ENCODE measurements around the gene CARD6.
A peak's percentile ranks its signal among the peaks of the same experiment; 100 is the strongest.
"Not testable (repeated sequence)": the region's sequence is repeated elsewhere in the genome, so short reads cannot be mapped to it uniquely, and the experiment has no call there.

The CARD6 gene

GRCh38 chr5:40841068-40841805, at the start of gene CARD6:
TSS of gene CARD6 (plus strand) at chr5:40841367. CDS start at chr5:40841383, 16 bp downstream.
- DNase-seq (ENCODE audit: low read depth in 1 of 2, low spot score in 1 of 2), result no peak
- TF ChIP-seq JUND (IDR thresholded peaks at IDR 0.05; ENCODE audit: low read depth), result no peak
- in situ Hi-C loops (cut with HindIII; ENCODE audit: low pct_unique_long_range_greater_than_20kb, low sequenced_read_pairs), result no loop called here

GRCh38 chr5:40791715-40792139, 49.4 kb upstream of the CARD6 start:
- in situ Hi-C loops (cut with HindIII; ENCODE audit: low pct_unique_long_range_greater_than_20kb, low sequenced_read_pairs), result no loop called here
- peak in 1 of 2 experiments; percentile 51 for DNase-seq (ENCODE audit: low read depth in 1 of 2, low spot score in 1 of 2)

GRCh38 chr5:40792691-40793090, 48.5 kb upstream of the CARD6 start:
- in situ Hi-C loops (cut with HindIII; ENCODE audit: low pct_unique_long_range_greater_than_20kb, low sequenced_read_pairs); DNase-seq (ENCODE audit: low read depth in 1 of 2, low spot score in 1 of 2): not testable (repeated sequence)

More at GRCh38 chr5:40791715-40792139, 49.4 kb upstream of the CARD6 start:
- TF ChIP-seq JUND (IDR thresholded peaks at IDR 0.05; ENCODE audit: low read depth), result no peak

- DNase-seq (ENCODE audit: low read depth in 1 of 2, low spot score in 1 of 2); in situ Hi-C loops (cut with HindIII; ENCODE audit: low pct_unique_long_range_greater_than_20kb, low sequenced_read_pairs): not testable (repeated sequence)
These were observed 46.8 kb upstream of the CARD6 start for GRCh38 chr5:40794340-40794739.

GRCh38 chr5:40794877-40795276, 46.3 kb upstream of the CARD6 start:
- DNase-seq (ENCODE audit: low read depth in 1 of 2, low spot score in 1 of 2); in situ Hi-C loops (cut with HindIII; ENCODE audit: low pct_unique_long_range_greater_than_20kb, low sequenced_read_pairs): not testable (repeated sequence)

- peak in 1 of 2 experiments; percentile 9 for DNase-seq (ENCODE audit: low read depth in 1 of 2, low spot score in 1 of 2)
- TF ChIP-seq JUND (IDR thresholded peaks at IDR 0.05; ENCODE audit: low read depth), result no peak
- in situ Hi-C loops (cut with HindIII; ENCODE audit: low pct_unique_long_range_greater_than_20kb, low sequenced_read_pairs), result no loop called here
These were observed 44.7 kb upstream of the CARD6 start for GRCh38 chr5:40796487-40796889.

GRCh38 chr5:40797273-40798011, 43.7 kb upstream of the CARD6 start:
- in situ Hi-C loops (cut with HindIII; ENCODE audit: low pct_unique_long_range_greater_than_20kb, low sequenced_read_pairs), result no loop called here
- peak; percentile 44 to 70 for DNase-seq (ENCODE audit: low read depth in 1 of 2, low spot score in 1 of 2)
- TF ChIP-seq JUND (IDR thresholded peaks at IDR 0.05; ENCODE audit: low read depth), result no peak

GRCh38 chr5:40798012-40798800, 43.0 kb upstream of the CARD6 start, which contains the start of gene PRKAA1:
TSS of gene PRKAA1 (minus strand) at chr5:40798374. CDS start at chr5:40798189, 185 bp downstream.
- DNase-seq (ENCODE audit: low read depth in 1 of 2, low spot score in 1 of 2), result peak; percentile 80 to 90
- no peak for TF ChIP-seq JUND (IDR thresholded peaks at IDR 0.05; ENCODE audit: low read depth)
- in situ Hi-C loops (cut with HindIII; ENCODE audit: low pct_unique_long_range_greater_than_20kb, low sequenced_read_pairs), result no loop called here

- DNase-seq (ENCODE audit: low read depth in 1 of 2, low spot score in 1 of 2), result peak in 1 of 2 experiments; percentile 38
- in situ Hi-C loops (cut with HindIII; ENCODE audit: low pct_unique_long_range_greater_than_20kb, low sequenced_read_pairs), result no loop called here
- no peak for TF ChIP-seq JUND (IDR thresholded peaks at IDR 0.05; ENCODE audit: low read depth)
These were observed 42.4 kb upstream of the CARD6 start for GRCh38 chr5:40798801-40799210.

GRCh38 chr5:40799258-40799657, 41.9 kb upstream of the CARD6 start:
- in situ Hi-C loops (cut with HindIII; ENCODE audit: low pct_unique_long_range_greater_than_20kb, low sequenced_read_pairs), result no loop called here
- DNase-seq (ENCODE audit: low read depth in 1 of 2, low spot score in 1 of 2), result no peak
- no peak for TF ChIP-seq JUND (IDR thresholded peaks at IDR 0.05; ENCODE audit: low read depth)

- no peak for DNase-seq (ENCODE audit: low read depth in 1 of 2, low spot score in 1 of 2)
- in situ Hi-C loops (cut with HindIII; ENCODE audit: low pct_unique_long_range_greater_than_20kb, low sequenced_read_pairs), result no loop called here
These were observed 39.2 kb upstream of the CARD6 start for GRCh38 chr5:40801771-40802562.

GRCh38 chr5:40812125-40812524, 29.0 kb upstream of the CARD6 start:
- in situ Hi-C loops (cut with HindIII; ENCODE audit: low pct_unique_long_range_greater_than_20kb, low sequenced_read_pairs), result no loop called here
- no peak for DNase-seq (ENCODE audit: low read depth in 1 of 2, low spot score in 1 of 2)
- TF ChIP-seq JUND (IDR thresholded peaks at IDR 0.05; ENCODE audit: low read depth), result no peak

More at GRCh38 chr5:40801771-40802562, 39.2 kb upstream of the CARD6 start:
- no peak for TF ChIP-seq JUND (IDR thresholded peaks at IDR 0.05; ENCODE audit: low read depth)

Measured in T47D (cell line).